GM08714 (cell line): ENCODE data around the gene UGGT1.
"Not testable (repeated sequence)": the region's sequence is repeated elsewhere in the genome, so short reads cannot be mapped to it uniquely, and the experiment has no call there.

Source experiments
- H3K4me3 ChIP-seq: fragments of 200-500 bp; sonication (Bioruptor generic); 2 replicates; pipeline ENCODE4 v1.5.1; 2014; ENCODE audit warnings: mild to moderate bottlenecking, low read length, inconsistent platforms
- ZNF274 ChIP-seq: IDR thresholded peaks from 2 replicates; pipeline ENCODE4 v1.6.1; 2012; ENCODE audit warnings: mild to moderate bottlenecking, low read depth, low read length

The UGGT1 gene

GRCh38 chr2:128156812-128157211, 65.8 kb downstream of the UGGT1 start:
- no peak for TF ChIP-seq ZNF274
- no peak overlapping the region for H3K4me3 ChIP-seq

- TF ChIP-seq ZNF274: no peak
- H3K4me3 ChIP-seq: no peak overlapping the region
Observed at GRCh38 chr2:128157644-128158043, 66.6 kb downstream of the UGGT1 start.

- no peak for TF ChIP-seq ZNF274
- no peak overlapping the region for H3K4me3 ChIP-seq
Observed at GRCh38 chr2:128158176-128158575, 67.2 kb downstream of the UGGT1 start.

- no peak for TF ChIP-seq ZNF274
- no peak overlapping the region for H3K4me3 ChIP-seq
Observed at GRCh38 chr2:128159437-128159836, 68.4 kb downstream of the UGGT1 start.

- H3K4me3 ChIP-seq: no peak overlapping the region
- TF ChIP-seq ZNF274: no peak
Observed at GRCh38 chr2:128160616-128161275, 69.7 kb downstream of the UGGT1 start.

- H3K4me3 ChIP-seq: no peak overlapping the region
- no peak for TF ChIP-seq ZNF274
Observed at GRCh38 chr2:128162266-128162665, 71.3 kb downstream of the UGGT1 start.

GRCh38 chr2:128164311-128164710, 73.3 kb downstream of the UGGT1 start:
- no peak for TF ChIP-seq ZNF274
- no peak overlapping the region for H3K4me3 ChIP-seq

- TF ChIP-seq ZNF274: no peak
- H3K4me3 ChIP-seq: no peak overlapping the region
Observed at GRCh38 chr2:128166746-128167353, 75.8 kb downstream of the UGGT1 start.

GRCh38 chr2:128169094-128169493, 78.1 kb downstream of the UGGT1 start:
- no peak for TF ChIP-seq ZNF274
- H3K4me3 ChIP-seq: no peak overlapping the region

GRCh38 chr2:128169497-128169896, 78.5 kb downstream of the UGGT1 start:
- H3K4me3 ChIP-seq: no peak overlapping the region
- TF ChIP-seq ZNF274: no peak

GRCh38 chr2:128169933-128170709, 79.1 kb downstream of the UGGT1 start:
- no peak overlapping the region for H3K4me3 ChIP-seq
- TF ChIP-seq ZNF274: no peak

GRCh38 chr2:128170776-128171175, 79.8 kb downstream of the UGGT1 start:
- H3K4me3 ChIP-seq: no peak overlapping the region
- no peak for TF ChIP-seq ZNF274

GRCh38 chr2:128172191-128172590, 81.2 kb downstream of the UGGT1 start:
- no peak overlapping the region for H3K4me3 ChIP-seq
- no peak for TF ChIP-seq ZNF274

GRCh38 chr2:128174067-128174466, 83.1 kb downstream of the UGGT1 start:
- not testable (repeated sequence) for H3K4me3 ChIP-seq

- TF ChIP-seq ZNF274: no peak
Observed at GRCh38 chr2:128177315-128177714, 86.3 kb downstream of the UGGT1 start.

More at GRCh38 chr2:128177315-128177714, 86.3 kb downstream of the UGGT1 start:
- H3K4me3 ChIP-seq: no peak overlapping the region
